K562 (cell line): Measurements from ENCODE around the gene CLCA2. TPM values are rescaled to one million over a fixed set of nuclear protein-coding genes. Genes with fewer than 3 reads are reported as not detected.

Source experiments
- ATAC-seq: fragments of 200-7000 bp; cut with Tn5 transposase; 3 replicates; pipeline ENCODE4 v1.9.1; 2020; ENCODE audit warnings: moderate library complexity
- BruUV-seq: library from RNA; stranded (reverse); fragments of 400-500 nt; replicated peaks from 2 replicates; lab custom pipeline; 2021; lab: Mats Ljungman, UMichigan
- CTCF ChIA-PET: fragments of 300-600 bp; formaldehyde crosslinking; extraction: SDS; loops from one replicate; lab custom pipeline; 2021; ENCODE audit warnings: low intra/inter-chr PET ratio; lab: Yijun Ruan, JAX
- POLR2A ChIA-PET: fragments of 300-600, 350-650 bp; sonication (Branson Sonifier 250); formaldehyde crosslinking; extraction: SDS; loops from one replicate; lab custom pipeline; 2021; ENCODE audit warnings: antibody characterized with exemption, inconsistent platforms; lab: Yijun Ruan, JAX
- DNase-seq, 4 experiments: peaks; one replicate each; pipeline versions ENCODE4 v3.0.0 to v3.0.0-alpha.2; 2011 to 2018; ENCODE audit warnings: low spot score in 3 of 4, mixed read lengths in 3 of 4; ENCODE audit errors: extremely low read depth in 1 of 4
- FAIRE-seq: peaks from 2 replicates; lab custom pipeline; 2011; peaks lifted over from hg19 to GRCh38; lab: Jason Lieb, UNC
- H2AFZ ChIP-seq: 2 replicates; pipeline ENCODE4 v1.6.0; 2011; ENCODE audit warnings: low read depth, low read length, control low read depth, inconsistent platforms
- H3K27ac ChIP-seq: fragments of 200-600 bp; 3 replicates; pipeline ENCODE4 v1.8.0; 2011; ENCODE audit warnings: low read depth, mild to moderate bottlenecking, control low read depth, inconsistent platforms, low read length, moderate library complexity, mixed read lengths; ENCODE audit errors: extremely low read depth
- H3K27me3 ChIP-seq, 2 experiments: fragments of 300-600 bp in 1 of 2; 2 replicates in 1 of 2; 3 replicates in 1 of 2; pipeline versions ENCODE4 v1.6.0 to v1.8.0; 2011; ENCODE audit warnings: inconsistent platforms in 2 of 2, low read length in 2 of 2, mild to moderate bottlenecking in 1 of 2, mixed read lengths in 1 of 2, moderate library complexity in 1 of 2; ENCODE audit not compliant: control insufficient read depth in 2 of 2, insufficient read depth in 2 of 2
- H3K36me3 ChIP-seq: fragments of 300-600 bp; 3 replicates; pipeline ENCODE4 v1.8.0; 2011; ENCODE audit warnings: mild to moderate bottlenecking, low read length, inconsistent platforms; ENCODE audit not compliant: control insufficient read depth, insufficient read depth
- H3K4me1 ChIP-seq, 2 experiments: fragments of 200-600 bp in 1 of 2; replicated peaks in 1 of 2; 2 replicates in 1 of 2; 3 replicates in 1 of 2; pipeline versions ENCODE4 v1.5.1 to v1.8.0; 2011; ENCODE audit warnings: inconsistent platforms in 2 of 2, low read length in 2 of 2, mild to moderate bottlenecking in 1 of 2, mixed read lengths in 1 of 2, moderate library complexity in 1 of 2; ENCODE audit not compliant: control insufficient read depth in 2 of 2, insufficient read depth in 2 of 2
- H3K4me2 ChIP-seq: 2 replicates; pipeline ENCODE4 v1.6.1; 2011; ENCODE audit warnings: low read length, control low read depth, inconsistent platforms, mixed read lengths; ENCODE audit not compliant: insufficient read depth
- H3K4me3 ChIP-seq: fragments of 200-600 bp; sonication (generic), shearing (Covaris generic); 2 replicates; pipeline ENCODE4 v1.5.1; 2016; ENCODE audit warnings: control low read depth, inconsistent platforms
- H3K79me2 ChIP-seq: fragments of 200-600 bp; 3 replicates; pipeline ENCODE4 v1.8.0; 2011; ENCODE audit warnings: low read length, inconsistent platforms; ENCODE audit not compliant: control insufficient read depth, insufficient read depth
- H3K9ac ChIP-seq, 2 experiments: 2 replicates each; pipeline versions ENCODE4 v1.6.0 to v1.6.1; 2011; ENCODE audit warnings: low read depth in 2 of 2, low read length in 2 of 2, control low read depth in 1 of 2, inconsistent platforms in 1 of 2, mild to moderate bottlenecking in 1 of 2, mixed read lengths in 1 of 2; ENCODE audit not compliant: insufficient read depth in 1 of 2
- H3K9me1 ChIP-seq: one replicate; pipeline ENCODE4 v1.6.0; 2011; ENCODE audit warnings: inconsistent platforms, mild to moderate bottlenecking, low read length, moderate library complexity; ENCODE audit not compliant: control insufficient read depth, insufficient read depth
- H3K9me3 ChIP-seq: replicated peaks from 2 replicates; pipeline ENCODE4 v1.5.1; 2011; ENCODE audit warnings: low read depth, low read length, inconsistent platforms; ENCODE audit not compliant: control insufficient read depth, insufficient read depth
- H4K20me1 ChIP-seq: replicated peaks from 2 replicates; pipeline ENCODE4 v1.6.1; 2011; ENCODE audit warnings: low read length, inconsistent platforms, mixed read lengths; ENCODE audit not compliant: control insufficient read depth, insufficient read depth
- RNF2 ChIP-seq: sonication (generic); IDR thresholded peaks from 2 replicates; pipeline ENCODE4 v1.6.1; 2016
- TBP ChIP-seq: optimal IDR thresholded peaks from 2 replicates; pipeline ENCODE3; 2011; ENCODE audit warnings: low read depth, low read length, improper control_type of control experiment
- ZFP1 ChIP-seq: fragments of 450-650 bp; formaldehyde crosslinking; IDR thresholded peaks from 2 replicates; pipeline ENCODE4 v1.4.0; 2020; ENCODE audit warnings: mild to moderate bottlenecking, mixed read lengths
- ZNF146 ChIP-seq: IDR thresholded peaks from one replicate; pipeline ENCODE4 v1.6.1; 2018; ENCODE audit warnings: missing compliant biosample characterization; ENCODE audit not compliant: unreplicated experiment
- ZNF436 ChIP-seq: fragments of 250-450, 450-650 bp; sonication (Bioruptor Pico); formaldehyde crosslinking; IDR thresholded peaks from 2 replicates; pipeline ENCODE4 v1.7.0; 2020; ENCODE audit warnings: mild to moderate bottlenecking
- WGBS: fragments of 100-300 bp; shearing (Covaris generic); methylation state at CpG from one replicate; pipeline ENCODE4 v1.1.6; 2016; ENCODE audit warnings: low coverage, mixed read lengths; ENCODE audit not compliant: insufficient coverage; ENCODE audit errors: missing lambda C conversion rate; 5-methylcytosine and 5-hydroxymethylcytosine counted together
- in situ Hi-C: fragments of 300-500 bp; cut with MboI; formaldehyde crosslinking; loops from 4 replicates; pipeline ENCODE4 v1.15.0; 2018; ENCODE audit warnings: inconsistent platforms, mixed read lengths
- intact Hi-C: fragments of 100-400 bp; cut with micrococcal nuclease; formaldehyde crosslinking; loops from 2 replicates; pipeline ENCODE4 v1.14.2; 2022
- polyA plus RNA-seq, 8 experiments: library from polyadenylated mRNA; depleted of rRNA in 4 of 8; stranded (reverse) in 5 of 8; unstranded in 3 of 8; fragments of >200 nt; fragmentation: Nextera tagmentation in 2 of 8; fragmentation: Illumina TruSeq in 1 of 8; extraction: Ambion mirVana in 2 of 8; extraction: Trizol in 1 of 8; gene quantifications; 2 replicates each; pipeline versions ENCODE4 v1.2.1 to v1.2.3, GENCODE V29; 2011 to 2014; ENCODE audit warnings: inconsistent platforms in 1 of 8, missing spikeins in 1 of 8
- total RNA-seq, 7 experiments: library from RNA; depleted of rRNA in 6 of 7; stranded (reverse); fragments of >200 nt in 6 of 7; fragmentation: Illumina TruSeq in 2 of 7; extraction: Trizol in 2 of 7; gene quantifications; 2 replicates each; pipeline versions ENCODE4 v1.2.1 to v1.2.3, GENCODE V29; 2011 to 2021; ENCODE audit warnings: low replicate concordance in 1 of 7
- TF ChIP-seq, protein P1 (sequence below): fragments of 450-650 bp; formaldehyde crosslinking; IDR thresholded peaks from 2 replicates; pipeline ENCODE4 v1.4.0; 2020; ENCODE audit warnings: mild to moderate bottlenecking, moderate library complexity
- TF ChIP-seq, protein P2 (sequence below): fragments of 450-650 bp; formaldehyde crosslinking; IDR thresholded peaks from 2 replicates; pipeline ENCODE4 v1.4.0; 2022; ENCODE audit warnings: missing genetic modification characterization
- TF ChIP-seq, protein P3 (sequence below): fragments of 200-800 bp; sonication (Bioruptor generic); IDR thresholded peaks from 2 replicates; pipeline ENCODE4 v1.6.1; 2016; ENCODE audit warnings: missing genetic modification characterization, missing compliant biosample characterization
- TF ChIP-seq, protein P4 (sequence below): sonication (generic); formaldehyde crosslinking; IDR thresholded peaks from 2 replicates; pipeline ENCODE4 v1.8.0; 2023; ENCODE audit warnings: mild to moderate bottlenecking, missing genetic modification reagents
- TF ChIP-seq, protein P5 (sequence below): fragments of 150-350 bp; conservative IDR thresholded peaks from 2 replicates; pipeline ENCODE4 v1.6.1; 2014; ENCODE audit warnings: low read length

Gene CLCA2
- total and polyA plus RNA-seq, 9 of the 15 experiments (the other 6 are each of a cell fraction or from before 2014, with no cell fraction given) = 0.03 TPM; not detected in 8

DNA sequence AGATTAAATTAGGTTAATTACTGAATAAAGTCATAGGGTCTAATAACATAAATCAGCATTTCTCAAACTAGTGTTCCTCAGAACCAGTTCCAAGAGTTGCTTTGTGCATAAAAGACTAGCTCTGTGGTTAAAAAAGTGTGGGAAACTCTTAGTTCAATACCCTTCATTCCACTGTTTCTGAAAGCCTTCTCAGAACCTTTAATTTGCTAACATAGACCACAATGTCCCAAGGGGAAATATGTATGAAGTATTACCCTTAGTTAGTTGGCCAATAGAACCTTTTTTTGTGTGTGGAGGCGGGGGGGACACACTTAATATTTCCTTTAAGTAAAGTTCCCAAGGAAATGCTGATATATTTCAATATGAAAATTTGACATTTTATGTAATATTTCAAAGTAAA is 48.3 kb upstream of the CLCA2 start:
- ChIA-PET POLR2A (no interaction called here), CTCF (no interaction called here)
- in situ Hi-C loops = no loop called here
- DNase-seq (no peak), ATAC-seq (no peak), FAIRE-seq (no peak)
- Histone ChIP-seq H3K36me3 (no peaks in the 10 kb centered on the region), H3K4me3 (no peak overlapping the region), H3K79me2 (no peaks in the 10 kb centered on the region), H3K27me3 (no peaks in the 10 kb centered on the region), H3K27ac (no peak overlapping the region), H3K9ac (no peak overlapping the region), H4K20me1 (no peaks in the 10 kb centered on the region), H3K4me1 (no peaks in the 10 kb centered on the region), H2AFZ (no peak overlapping the region), H3K9me3 (no peaks in the 10 kb centered on the region; the same call in 1 of the 2 replicates), H3K4me2 (no peak overlapping the region), H3K9me1 (no peaks in the 10 kb centered on the region)
- BruUV-seq = no TSS peak
- WGBS = 7% methylated on average over 1 of the region's 1 CpG
- intact Hi-C loops = no loop called here
- TF ChIP-seq, protein P1, sequence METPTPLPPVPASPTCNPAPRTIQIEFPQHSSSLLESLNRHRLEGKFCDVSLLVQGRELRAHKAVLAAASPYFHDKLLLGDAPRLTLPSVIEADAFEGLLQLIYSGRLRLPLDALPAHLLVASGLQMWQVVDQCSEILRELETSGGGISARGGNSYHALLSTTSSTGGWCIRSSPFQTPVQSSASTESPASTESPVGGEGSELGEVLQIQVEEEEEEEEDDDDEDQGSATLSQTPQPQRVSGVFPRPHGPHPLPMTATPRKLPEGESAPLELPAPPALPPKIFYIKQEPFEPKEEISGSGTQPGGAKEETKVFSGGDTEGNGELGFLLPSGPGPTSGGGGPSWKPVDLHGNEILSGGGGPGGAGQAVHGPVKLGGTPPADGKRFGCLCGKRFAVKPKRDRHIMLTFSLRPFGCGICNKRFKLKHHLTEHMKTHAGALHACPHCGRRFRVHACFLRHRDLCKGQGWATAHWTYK (CRISPR knock-in tag) = no peak
- TF ChIP-seq, protein P2, sequence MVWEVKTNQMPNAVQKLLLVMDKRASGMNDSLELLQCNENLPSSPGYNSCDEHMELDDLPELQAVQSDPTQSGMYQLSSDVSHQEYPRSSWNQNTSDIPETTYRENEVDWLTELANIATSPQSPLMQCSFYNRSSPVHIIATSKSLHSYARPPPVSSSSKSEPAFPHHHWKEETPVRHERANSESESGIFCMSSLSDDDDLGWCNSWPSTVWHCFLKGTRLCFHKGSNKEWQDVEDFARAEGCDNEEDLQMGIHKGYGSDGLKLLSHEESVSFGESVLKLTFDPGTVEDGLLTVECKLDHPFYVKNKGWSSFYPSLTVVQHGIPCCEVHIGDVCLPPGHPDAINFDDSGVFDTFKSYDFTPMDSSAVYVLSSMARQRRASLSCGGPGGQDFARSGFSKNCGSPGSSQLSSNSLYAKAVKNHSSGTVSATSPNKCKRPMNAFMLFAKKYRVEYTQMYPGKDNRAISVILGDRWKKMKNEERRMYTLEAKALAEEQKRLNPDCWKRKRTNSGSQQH (CRISPR knock-in tag) = no peak
- TF ChIP-seq RNF2 (no peak), ZNF146 (CRISPR knock-in tag) (no peak), TBP (no peak), ZFP1 (CRISPR knock-in tag) (no peak), ZNF436 (CRISPR knock-in tag) (no peak)
- TF ChIP-seq, protein P3, sequence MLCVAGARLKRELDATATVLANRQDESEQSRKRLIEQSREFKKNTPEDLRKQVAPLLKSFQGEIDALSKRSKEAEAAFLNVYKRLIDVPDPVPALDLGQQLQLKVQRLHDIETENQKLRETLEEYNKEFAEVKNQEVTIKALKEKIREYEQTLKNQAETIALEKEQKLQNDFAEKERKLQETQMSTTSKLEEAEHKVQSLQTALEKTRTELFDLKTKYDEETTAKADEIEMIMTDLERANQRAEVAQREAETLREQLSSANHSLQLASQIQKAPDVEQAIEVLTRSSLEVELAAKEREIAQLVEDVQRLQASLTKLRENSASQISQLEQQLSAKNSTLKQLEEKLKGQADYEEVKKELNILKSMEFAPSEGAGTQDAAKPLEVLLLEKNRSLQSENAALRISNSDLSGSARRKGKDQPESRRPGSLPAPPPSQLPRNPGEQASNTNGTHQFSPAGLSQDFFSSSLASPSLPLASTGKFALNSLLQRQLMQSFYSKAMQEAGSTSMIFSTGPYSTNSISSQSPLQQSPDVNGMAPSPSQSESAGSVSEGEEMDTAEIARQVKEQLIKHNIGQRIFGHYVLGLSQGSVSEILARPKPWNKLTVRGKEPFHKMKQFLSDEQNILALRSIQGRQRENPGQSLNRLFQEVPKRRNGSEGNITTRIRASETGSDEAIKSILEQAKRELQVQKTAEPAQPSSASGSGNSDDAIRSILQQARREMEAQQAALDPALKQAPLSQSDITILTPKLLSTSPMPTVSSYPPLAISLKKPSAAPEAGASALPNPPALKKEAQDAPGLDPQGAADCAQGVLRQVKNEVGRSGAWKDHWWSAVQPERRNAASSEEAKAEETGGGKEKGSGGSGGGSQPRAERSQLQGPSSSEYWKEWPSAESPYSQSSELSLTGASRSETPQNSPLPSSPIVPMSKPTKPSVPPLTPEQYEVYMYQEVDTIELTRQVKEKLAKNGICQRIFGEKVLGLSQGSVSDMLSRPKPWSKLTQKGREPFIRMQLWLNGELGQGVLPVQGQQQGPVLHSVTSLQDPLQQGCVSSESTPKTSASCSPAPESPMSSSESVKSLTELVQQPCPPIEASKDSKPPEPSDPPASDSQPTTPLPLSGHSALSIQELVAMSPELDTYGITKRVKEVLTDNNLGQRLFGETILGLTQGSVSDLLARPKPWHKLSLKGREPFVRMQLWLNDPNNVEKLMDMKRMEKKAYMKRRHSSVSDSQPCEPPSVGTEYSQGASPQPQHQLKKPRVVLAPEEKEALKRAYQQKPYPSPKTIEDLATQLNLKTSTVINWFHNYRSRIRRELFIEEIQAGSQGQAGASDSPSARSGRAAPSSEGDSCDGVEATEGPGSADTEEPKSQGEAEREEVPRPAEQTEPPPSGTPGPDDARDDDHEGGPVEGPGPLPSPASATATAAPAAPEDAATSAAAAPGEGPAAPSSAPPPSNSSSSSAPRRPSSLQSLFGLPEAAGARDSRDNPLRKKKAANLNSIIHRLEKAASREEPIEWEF (CRISPR knock-in tag) = no peak
- TF ChIP-seq, protein P4, sequence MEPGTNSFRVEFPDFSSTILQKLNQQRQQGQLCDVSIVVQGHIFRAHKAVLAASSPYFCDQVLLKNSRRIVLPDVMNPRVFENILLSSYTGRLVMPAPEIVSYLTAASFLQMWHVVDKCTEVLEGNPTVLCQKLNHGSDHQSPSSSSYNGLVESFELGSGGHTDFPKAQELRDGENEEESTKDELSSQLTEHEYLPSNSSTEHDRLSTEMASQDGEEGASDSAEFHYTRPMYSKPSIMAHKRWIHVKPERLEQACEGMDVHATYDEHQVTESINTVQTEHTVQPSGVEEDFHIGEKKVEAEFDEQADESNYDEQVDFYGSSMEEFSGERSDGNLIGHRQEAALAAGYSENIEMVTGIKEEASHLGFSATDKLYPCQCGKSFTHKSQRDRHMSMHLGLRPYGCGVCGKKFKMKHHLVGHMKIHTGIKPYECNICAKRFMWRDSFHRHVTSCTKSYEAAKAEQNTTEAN (CRISPR knock-in tag) = no peak
- TF ChIP-seq, protein P5, sequence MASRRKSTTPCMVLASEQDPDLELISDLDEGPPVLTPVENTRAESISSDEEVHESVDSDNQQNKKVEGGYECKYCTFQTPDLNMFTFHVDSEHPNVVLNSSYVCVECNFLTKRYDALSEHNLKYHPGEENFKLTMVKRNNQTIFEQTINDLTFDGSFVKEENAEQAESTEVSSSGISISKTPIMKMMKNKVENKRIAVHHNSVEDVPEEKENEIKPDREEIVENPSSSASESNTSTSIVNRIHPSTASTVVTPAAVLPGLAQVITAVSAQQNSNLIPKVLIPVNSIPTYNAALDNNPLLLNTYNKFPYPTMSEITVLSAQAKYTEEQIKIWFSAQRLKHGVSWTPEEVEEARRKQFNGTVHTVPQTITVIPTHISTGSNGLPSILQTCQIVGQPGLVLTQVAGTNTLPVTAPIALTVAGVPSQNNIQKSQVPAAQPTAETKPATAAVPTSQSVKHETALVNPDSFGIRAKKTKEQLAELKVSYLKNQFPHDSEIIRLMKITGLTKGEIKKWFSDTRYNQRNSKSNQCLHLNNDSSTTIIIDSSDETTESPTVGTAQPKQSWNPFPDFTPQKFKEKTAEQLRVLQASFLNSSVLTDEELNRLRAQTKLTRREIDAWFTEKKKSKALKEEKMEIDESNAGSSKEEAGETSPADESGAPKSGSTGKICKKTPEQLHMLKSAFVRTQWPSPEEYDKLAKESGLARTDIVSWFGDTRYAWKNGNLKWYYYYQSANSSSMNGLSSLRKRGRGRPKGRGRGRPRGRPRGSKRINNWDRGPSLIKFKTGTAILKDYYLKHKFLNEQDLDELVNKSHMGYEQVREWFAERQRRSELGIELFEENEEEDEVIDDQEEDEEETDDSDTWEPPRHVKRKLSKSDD = no peak
